Upper lobe of left lung (tissue), 4 donors: ENCODE data around the gene RPL38.

ENCODE experiments used
- CTCF ChIP-seq, 6 experiments: fragments of 450-650 bp in 4 of 6; fragments of 200-600 bp in 2 of 6; sonication (generic) in 2 of 6; IDR thresholded peaks; one replicate each; pipeline ENCODE4 v1.5.1; 2016 to 2019; ENCODE audit warnings: antibody characterized with exemption in 6 of 6
- EP300 ChIP-seq, 4 donors: sonication (generic); formaldehyde crosslinking; IDR thresholded peaks; one replicate each; pipeline ENCODE4 v1.5.1; 2017; ENCODE audit warnings: antibody characterized with exemption in 4 of 4, control low read depth in 2 of 4
- POLR2AphosphoS5 ChIP-seq, 2 donors: sonication (generic); formaldehyde crosslinking; IDR thresholded peaks; one replicate each; pipeline ENCODE4 v1.5.1; 2017; ENCODE audit warnings: antibody characterized with exemption in 2 of 2

- TF ChIP-seq POLR2AphosphoS5 (IDR thresholded peaks at IDR 0.05) = no peak
- TF ChIP-seq CTCF (IDR thresholded peaks at IDR 0.05) = no peak
- TF ChIP-seq EP300 (IDR thresholded peaks at IDR 0.05) = no peak
These were observed 38.4 kb downstream of the RPL38 start for GRCh38 chr17:74241847-74242246.
